Middle frontal gyrus (tissue), 1 donor: Measurements from ENCODE around the gene SCAF4.
"Not testable (repeated sequence)": the region's sequence is repeated elsewhere in the genome, so short reads cannot be mapped to it uniquely, and the experiment has no call there.

ENCODE experiments used
- DNase-seq: peaks from one replicate; pipeline ENCODE4 v3.0.0-alpha.2; 2015; ENCODE audit warnings: low spot score; ENCODE audit errors: extremely low spot score

Gene SCAF4

DNA sequence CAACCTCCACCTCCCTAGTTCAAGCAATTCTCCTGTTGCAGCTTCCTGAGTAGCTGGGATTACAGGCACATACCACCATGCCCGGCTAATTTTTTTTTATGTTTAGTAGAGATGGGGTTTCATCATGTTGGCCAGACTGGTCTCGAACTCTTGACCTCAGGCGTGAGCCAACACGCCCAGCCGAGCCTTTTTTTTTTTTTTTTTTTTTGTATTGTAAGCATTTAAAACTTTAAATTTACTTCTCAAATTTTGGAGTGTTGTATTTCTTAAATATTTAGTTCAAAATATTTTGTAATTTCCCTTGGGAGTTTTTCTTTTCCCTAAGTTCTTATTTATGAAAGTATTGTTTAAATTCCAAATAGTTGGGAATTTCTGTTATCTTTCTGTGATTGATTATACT is 9.2 kb upstream of the SCAF4 start:
- no peak for DNase-seq

DNA sequence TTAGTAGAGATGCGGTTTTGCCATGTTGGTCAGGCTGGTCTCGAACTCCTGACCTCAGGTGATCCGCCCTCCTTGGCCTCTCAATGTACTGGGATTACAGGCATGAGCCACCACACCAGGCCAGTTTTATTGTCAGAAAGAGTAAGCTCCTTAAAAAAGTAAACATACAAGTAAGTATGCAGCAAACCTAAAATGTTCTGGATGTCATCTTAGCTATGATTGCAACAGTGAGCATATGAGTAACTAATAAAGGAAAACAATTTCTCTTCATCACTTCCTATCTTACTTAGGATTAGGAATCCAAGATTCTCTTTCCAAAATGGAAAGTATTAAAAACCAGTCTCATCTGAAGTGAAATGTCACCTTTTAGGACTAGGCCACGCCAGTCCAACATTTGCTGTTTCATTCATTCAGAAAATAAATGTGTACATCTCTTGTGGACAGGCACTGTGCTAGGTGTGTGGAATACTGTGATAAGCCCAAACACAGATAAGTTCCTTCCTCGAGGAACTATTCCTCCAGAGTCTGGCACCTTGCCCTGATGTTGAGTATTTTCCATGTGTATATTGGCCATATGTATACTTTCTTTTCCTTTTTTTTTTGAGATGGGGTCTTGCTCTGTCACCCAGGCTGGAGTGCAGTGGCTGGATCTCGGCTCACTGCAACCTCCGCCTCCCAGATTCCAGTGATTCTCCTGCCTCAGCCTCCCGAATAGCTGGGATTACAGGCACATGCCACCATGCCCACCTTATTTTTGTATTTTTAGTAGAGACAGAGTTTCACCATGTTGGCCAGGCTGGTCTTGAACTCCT is 5.9 kb upstream of the SCAF4 start:
- not testable (repeated sequence) for DNase-seq

DNA sequence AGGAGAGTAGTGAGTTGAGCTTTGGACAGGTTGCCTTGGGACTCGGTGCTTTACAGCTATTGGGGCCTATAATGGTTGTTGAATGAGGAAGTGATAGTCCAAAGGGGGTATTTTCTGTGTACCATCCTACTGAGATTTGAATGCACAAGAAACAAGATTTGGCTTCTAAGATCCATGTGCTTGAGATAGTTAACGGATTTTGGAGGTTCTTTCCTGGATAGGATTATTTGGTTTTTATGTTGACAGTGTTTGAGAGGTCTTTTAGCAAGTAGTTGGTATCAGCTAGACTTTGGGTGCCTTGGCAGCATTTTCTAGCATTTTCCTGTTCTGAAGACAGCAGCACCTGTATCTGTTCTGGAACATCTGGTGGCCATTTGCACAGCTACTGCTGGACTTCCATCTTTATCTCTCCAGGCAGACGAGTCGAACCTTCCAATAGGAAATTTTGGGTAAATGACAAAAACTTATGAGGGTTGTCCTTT is 3.6 kb upstream of the SCAF4 start:
- no peak for DNase-seq

DNA sequence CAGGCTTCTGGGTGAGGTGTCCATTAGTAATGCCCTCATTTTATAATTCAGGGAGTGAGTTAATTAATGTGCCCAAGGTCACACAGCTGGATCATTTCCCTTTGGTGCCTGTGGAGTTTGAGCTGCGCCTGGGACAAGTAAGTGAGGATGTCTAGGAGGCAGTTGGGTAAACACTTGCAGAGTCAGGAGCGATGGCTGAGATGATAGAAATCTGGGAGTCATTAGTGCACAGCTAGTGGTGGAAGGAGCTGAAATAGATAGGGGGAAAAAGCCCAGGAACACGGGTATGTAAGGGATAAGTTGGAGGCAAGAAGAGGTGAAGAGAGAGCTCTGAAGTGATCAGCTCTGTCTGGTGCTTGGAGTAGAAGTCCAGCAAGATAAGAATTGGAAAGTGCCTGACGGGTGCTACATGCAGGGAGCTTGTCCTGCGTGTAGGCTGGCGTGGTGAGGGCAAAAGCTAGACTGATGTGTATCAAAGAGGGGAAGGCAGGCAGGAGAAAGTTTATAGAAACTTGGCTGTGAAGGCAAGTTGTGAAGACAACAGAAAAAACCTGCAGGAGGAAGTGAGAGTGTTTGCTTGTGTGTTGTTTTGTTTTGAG is 1.7 kb upstream of the SCAF4 start:
- no peak for DNase-seq

DNA sequence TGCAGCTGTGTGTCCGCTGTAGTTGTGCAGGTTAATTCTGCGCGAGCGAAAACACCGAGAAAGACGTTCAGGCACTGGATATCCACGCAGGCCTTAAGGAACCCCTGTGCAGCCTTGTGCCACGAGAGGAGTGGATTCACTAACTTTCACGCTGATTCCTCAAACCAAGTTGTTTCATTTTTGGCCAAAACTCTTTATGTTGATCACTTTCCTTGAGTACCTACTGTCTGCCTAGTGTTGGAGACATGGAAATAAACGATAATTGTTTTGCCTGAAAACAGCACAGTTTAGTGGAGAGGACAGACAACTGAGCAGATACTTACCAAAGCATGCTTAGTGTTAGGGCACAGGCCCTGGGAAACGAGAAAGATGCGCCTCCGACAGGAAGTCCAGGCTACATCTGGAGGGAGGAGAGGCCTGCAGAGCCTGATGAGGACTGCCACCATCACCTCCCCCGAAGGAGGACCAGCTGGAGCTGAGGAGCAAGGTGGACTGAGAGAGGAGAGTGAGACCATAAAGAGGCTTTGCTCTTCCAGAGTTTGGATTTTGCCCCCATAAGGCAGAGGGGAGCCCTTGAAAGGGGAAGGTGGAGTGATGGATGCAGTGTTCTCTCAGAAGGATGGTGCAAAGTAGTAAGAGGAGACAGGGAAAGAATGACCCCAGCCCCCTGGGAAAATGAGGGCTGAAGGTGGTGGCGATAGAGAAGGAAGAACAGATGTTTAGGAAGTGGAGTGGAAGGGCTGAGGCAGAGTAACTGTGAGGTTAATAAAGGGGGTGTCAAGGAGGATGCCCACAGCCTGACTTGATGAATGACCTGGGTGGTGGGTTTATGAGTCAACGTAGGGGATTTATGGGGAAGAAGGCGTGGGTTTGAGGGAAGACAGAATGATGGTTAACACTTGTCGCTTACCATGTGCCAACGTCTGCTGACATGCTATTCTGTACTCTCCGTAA is 956 bp upstream of the SCAF4 start:
- no peak for DNase-seq

DNA sequence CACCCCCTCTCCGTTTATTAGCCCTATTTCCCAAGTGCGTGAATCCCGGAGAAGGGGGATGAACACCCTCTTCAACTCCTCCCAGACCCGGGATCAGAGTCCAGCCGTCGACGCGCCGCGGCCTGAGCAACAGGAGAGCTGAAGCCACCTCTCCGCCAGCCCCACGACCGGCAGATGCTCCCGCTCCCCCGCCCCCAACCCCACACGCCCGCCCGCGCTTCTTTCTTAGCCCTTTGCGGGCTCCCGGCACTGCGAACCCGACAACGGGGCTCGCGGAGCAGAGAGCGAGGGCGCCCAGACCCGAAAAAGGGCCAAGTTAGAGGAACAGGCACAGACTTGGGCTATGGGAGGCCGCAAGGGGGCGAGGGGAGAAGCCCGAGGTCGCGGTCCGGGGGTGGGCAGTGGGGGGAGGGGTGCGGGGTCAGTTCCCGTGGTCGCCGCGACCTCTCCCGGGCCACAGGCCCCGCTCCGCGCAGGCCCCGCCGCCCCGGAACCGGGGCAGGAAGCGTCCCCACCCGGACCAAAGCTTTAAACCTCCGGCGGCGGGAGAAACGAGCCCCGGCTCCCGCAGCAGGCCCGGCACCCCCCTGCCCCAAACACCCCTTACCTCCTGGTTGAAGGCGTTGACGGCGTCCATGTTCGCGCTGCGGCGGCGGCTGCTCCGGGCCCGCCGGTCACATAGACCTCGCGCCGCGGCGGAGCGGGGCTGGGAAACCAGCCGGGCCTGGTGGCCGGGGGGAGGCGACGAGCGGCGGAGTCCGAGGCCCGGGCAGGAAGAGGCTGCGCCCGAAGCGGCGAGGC is 662 bp downstream of the SCAF4 start:
- no peak for DNase-seq

DNA sequence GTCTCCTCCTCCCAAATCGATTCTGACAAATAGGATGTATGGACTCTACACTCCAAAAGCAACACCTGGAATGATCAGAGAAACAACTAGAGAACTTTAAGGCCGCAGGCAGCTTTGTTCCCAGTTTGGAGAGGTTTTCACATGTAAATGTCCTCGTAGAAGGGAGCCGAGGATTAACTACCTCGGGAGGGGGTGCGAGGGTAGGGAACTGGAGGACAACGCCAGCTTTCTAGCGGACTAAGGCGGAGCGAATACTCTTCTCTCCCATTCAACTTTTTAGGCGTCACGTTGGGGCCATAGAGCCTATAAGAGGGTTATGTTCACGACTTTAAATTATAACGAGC is 1.2 kb downstream of the SCAF4 start:
- DNase-seq = no peak

DNA sequence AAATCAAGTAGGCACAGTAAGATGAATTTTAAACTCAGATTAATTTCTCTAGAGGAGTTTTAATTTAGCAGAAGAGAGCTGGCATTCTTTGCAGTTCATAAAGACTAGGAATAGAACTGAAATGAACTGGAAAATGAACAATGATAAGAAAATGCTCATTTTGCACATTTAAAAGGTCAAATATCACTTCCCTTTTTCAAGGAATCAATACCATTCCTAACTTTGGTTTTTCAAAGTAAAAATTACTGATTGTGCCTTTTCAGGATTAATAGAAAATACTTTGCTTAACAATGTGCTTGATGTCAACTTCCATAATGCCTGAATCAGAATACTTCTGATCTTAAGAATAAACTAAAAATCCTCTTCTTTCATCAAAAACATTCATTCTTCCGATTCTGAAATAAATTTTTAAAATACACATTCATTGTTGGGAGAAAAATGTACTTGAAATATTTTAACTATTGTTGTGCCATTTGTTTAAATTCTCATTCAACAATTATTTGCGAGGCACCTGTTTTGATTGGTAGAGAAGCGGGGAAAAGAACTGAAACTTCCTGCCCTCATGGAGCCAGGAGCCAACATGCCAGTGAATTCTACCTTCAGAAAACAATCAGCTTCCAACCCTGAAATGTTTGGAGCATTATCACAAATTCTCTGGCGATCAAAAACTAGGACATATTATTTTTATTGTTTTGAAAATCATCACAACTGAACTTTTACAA is 2.1 kb downstream of the SCAF4 start:
- DNase-seq = no peak

DNA sequence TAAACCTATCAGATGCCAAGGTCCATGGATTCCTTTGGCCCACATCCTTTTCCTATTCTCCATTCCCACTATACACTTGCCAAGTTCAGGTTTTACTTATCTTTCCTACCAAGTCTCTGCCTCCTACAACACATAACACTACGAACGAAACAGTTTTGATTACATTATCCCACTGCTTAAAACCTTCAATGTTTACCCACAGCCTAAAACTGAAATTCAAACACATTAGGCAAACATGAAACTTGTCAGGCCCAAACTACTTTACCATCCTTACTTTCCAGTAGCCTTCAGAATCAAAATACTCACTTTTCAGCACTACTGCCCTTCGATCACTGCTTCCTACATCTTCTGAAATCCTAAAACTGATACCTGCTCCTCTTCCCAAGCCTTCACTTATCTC is 3.0 kb downstream of the SCAF4 start:
- DNase-seq = no peak

DNA sequence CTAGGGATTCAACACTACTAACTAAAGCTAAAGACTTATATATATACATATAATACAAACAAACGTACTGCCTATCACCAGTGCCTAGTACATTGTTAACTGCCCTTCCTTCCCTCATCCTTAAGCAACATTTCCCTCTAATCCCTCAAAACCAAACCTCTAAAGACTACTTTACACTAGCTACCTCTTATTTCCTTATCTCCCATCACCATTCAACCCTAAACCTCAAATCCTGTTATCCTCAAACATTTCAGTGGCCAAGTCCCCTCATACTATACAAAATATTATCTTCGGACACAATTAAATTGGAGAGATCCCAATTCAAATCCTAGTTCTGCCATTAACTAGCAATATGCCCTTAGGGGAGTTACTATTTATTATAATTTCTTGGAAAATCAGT is 3.7 kb downstream of the SCAF4 start:
- no peak for DNase-seq

DNA sequence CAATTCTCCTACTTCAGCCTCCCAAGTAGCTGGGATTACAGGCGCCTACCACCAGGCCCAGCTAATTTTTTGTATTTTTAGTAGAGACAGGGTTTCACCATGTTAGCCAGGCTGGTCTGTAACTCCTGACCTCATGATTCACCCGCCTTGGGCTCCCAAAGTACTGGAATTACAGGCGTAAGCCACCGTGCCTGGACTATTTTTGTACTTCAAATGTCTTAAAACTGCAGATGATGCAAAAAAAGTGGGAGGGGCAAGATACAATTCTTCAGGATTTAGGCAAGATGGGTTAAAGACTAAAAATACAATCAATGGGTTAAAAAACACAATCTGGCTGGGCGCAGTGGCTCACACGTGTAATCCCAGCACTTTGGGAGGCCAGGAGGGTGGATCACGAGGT is 4.7 kb downstream of the SCAF4 start:
- no peak for DNase-seq

DNA sequence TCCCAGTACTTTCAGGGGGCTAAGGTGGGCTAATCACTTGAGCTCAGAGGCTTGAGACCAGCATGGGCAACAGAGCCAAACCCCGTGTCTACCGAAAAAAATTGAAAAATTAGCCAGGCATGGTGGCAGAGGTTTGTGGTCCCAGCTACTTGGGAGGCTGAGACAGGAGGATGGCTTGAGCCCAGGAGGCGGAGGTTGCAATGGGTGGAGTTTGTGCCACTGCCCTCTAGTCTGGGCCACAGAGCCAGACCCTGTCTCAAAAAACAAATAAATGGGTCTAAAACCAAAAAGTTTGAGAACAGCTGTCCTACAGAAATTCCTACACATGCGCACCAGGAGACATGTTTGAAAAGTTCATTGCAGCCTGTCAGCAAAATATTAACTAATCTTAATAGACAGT is 5.5 kb downstream of the SCAF4 start:
- no peak for DNase-seq

DNA sequence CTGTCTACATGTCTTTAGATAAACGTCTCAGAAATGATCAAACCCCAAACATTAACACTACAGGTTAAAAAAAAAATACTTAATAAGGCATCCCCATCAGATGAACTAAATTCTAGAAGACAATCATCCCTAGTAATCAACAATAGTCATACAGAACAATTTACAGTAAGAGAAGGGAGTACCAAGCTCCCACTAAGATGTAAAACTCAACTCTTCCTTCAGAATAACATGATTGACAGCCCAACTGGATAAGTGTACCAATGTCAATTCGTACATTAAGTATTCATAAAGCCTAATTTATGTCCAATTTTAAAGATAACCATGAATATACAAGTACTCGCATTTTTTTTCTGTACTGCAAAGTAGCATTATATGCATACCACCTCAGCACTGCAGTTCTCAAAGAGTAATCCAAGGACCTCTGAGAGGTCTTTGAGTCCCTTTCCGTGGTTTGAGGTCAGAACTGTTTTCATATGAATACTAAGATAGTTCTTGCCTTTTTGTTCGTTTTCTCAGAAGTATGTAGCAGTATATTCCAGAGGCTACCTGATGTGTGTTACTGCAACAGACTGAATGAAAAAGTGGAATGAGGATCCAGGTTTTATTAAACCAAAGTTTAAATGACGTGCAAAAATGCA is 6.6 kb downstream of the SCAF4 start:
- no peak for DNase-seq

DNA sequence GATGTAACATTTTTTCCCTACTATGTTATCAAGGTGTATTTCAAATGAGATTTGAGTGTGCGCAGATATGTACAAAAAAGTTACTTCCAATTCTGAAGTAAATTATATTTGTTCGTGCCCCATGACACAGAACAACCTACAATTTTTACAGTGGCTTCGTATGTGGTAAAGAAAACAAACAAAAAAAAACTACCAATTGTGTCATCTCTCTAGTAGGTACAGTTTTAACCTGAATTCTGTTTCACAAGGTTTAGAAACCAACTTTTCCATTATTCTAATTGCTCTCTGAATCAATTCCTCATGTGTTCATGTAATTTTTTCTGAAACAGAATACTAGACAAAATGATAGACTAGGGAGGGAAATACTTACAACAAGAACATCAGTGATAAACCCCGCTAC is 7.4 kb downstream of the SCAF4 start:
- DNase-seq = no peak

DNA sequence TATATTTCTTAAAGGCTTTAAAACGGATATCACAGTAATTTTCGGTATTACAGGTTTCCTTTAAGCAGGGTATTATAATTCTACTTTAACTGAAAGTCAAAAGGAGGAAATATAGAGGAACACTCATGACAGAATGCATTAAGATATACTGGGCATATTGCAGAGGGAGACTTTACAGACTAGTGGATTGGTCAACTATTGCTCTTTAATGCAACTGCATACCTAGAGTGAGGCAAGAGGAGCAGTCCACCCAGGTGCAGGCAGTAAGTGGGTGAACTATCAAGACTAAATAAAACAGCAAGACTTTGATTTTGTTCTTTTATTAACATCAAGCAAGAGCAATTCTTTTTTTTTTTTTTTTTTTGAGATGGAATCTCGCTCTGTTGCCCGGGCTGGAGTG is 10.5 kb downstream of the SCAF4 start:
- no peak for DNase-seq

DNA sequence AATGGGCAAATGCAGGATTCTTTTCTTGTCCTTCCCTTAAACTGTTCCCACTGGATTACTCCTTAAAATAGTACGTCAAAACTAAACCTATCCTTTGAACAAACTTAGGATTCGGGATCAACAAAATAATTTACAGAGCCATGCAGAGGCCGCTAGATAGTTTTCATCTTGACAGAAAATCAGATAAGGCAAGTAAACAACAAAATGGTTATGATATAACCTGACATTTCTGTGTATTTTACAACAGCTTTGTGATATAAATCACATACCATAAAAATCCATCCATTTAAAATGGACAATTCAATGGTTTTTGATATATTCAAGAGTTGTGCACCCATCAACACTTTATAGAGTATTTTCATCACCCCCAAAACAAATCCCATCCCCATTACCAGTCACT is 11.2 kb downstream of the SCAF4 start:
- no peak for DNase-seq

DNA sequence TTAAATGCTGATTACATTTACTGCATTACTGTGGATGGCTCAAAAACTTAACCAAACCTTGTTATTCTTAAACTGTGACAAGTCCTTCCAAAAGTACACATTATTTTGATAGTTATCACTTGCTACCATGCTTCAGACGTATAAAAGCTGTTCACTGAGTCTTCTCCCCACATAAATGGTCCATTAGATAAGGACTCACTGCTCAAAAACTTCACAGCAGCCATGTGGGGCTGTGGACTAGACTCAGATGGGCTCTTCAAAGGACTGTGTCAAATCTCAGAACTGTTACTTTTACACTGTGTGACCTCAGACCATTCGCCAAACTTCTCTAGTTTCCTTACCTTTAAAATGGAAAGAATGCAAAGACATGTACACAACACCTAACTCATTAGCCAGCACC is 11.6 kb downstream of the SCAF4 start:
- DNase-seq = no peak

DNA sequence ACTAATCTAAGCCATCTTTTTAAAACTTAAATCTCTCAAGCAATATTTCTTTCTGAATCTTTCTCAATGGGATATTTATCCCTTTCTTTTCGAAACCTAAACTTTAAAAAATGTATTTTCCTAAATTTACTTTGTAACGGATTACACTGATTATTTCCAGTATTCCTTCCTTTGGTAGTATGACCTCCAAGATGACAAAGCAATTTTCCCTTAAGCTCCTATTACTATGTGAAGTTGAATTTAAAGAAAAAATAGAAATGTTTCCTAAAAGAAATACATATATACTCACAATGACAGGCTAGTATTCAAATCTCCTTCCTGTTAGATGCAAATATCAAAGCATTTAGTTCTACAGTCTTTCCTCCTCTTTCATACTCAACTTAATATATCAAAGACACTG is 15.8 kb downstream of the SCAF4 start:
- DNase-seq = no peak

DNA sequence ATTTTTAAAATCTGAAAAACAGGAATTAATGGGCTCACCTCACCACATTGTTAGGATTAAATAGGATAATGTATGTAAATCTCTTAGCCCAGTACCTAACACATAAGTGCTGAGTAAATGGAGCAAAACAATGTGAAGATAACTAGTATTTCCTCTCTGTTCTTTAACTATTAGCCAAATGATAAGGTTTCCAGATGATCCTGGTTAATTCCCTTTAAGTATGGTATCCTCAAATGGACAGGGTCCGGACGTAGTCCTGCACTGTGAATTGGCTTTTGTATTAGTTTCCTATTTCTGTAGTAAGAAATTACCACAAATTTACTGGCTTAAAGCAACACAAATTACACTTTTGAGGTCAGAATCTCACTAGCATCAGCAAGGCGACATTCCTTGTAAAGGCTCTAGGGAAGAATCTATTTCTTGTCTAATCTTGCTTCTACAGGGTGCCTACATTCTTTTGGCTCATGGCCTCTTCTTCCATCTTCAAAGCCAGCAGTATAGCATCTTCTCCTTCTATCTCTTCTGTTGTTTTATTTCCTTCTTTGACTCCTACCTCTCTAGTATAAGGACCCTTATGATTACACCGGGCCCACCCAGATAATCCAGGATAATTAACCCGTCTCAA is 17.1 kb downstream of the SCAF4 start:
- no peak for DNase-seq
